ENCODE data around the gene TRAPPC6A. TPM values are rescaled to one million over a fixed set of nuclear protein-coding genes. Genes with fewer than 3 reads are reported as not detected.

Gene TRAPPC6A
- total and polyA plus RNA-seq, 3 experiments from 2014 or later = 22.7 to 151 (median 24.3) TPM

DNA sequence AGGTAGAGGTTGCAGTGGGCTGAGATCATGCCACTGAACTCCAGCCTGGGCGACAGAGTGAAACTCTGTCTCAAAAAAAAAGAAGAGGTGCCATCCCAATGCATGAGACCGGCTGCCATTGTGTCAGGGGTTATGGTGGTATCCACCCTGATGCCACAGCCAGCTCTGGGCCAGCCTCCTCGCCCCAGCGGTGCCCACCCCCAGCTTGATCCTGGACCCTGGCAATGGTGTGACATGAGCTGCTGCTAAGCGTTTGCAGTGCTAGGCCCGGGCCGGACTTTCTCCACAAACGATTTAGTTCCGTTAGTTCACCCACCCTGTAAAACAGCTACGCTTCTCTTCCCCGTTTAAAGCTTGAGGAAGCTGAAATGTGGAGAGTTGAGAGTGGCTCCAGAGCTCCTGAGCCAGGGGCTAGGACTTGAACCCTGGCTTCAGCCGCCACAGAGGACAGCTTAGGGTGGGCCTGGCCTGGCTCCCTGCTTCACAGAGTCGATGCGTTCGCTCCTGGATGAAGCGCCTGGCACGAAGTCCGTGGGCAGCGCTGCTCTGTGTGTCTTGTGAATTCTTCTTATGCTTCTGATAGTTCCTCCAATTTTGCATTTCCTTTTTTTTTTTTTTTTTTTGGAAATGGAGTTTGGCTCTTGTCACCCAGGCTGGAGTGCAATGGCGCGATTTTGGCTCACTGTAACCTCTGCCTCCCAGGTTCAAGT lies 42.7 kb downstream of the TRAPPC6A start:
- Histone ChIP-seq H3K27me3 (ENCODE audit: insufficient read depth, low read length, poor library complexity, severe bottlenecking) (no peaks in the 10 kb centered on the region), H3K4me1 (ENCODE audit: insufficient read depth, low read length) (no peaks in the 10 kb centered on the region), H3K36me3 (ENCODE audit: insufficient read depth, low read length) (no peaks in the 10 kb centered on the region), H3K4me3 (ENCODE audit: low read length) (no peak overlapping the region), H3K27ac (ENCODE audit: low read depth, low read length) (no peak overlapping the region), H3K9me3 (ENCODE audit: low read length) (no peaks in the 10 kb centered on the region)
- DNase-seq = no peak
- no peak overlapping the region for H3K27ac Mint-ChIP-seq
- H3K4me3 Mint-ChIP-seq = no peak overlapping the region
- H3K27me3 Mint-ChIP-seq = no peaks in the 10 kb centered on the region
- H3K36me3 Mint-ChIP-seq = peaks cover 0 to 10% (median 0%) of the 10 kb centered on the region in 3 donors
- H3K9me3 Mint-ChIP-seq = no peaks in the 10 kb centered on the region
- ChIA-PET CTCF (interaction anchor here (0.8 to 1.1 kb wide), 2 partner anchors 9 to 18 kb away, joined by 3 read pairs; no protein-coding TSS in a partner anchor), POLR2A (no interaction called here)
- H3K4me1 Mint-ChIP-seq = peaks cover 9 to 14% (median 10%) of the 10 kb centered on the region in 3 donors

DNA sequence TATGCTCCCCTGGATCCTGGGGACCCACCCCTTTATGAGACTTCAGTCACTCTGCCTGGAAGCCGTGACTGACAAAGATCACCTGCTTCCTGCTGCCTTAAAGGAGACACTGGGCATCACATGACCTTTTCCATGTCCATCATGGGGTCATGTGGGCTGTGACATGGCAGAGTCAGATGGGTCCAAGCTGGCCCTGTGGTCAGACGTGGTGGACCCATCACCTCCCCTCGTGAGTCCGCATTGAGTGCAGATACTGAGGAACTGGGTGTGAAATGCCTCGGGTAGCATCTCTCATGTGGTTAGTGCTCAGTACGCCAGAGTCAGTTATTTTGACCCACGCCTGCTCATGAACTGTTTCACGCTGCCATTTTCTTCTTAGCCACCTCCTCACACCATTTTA lies 44.4 kb downstream of the TRAPPC6A start:
- Histone ChIP-seq H3K4me1 (ENCODE audit: insufficient read depth, low read length) (no peaks in the 10 kb centered on the region), H3K27ac (ENCODE audit: low read depth, low read length) (no peak overlapping the region), H3K9me3 (ENCODE audit: low read length) (no peaks in the 10 kb centered on the region), H3K36me3 (ENCODE audit: insufficient read depth, low read length) (no peaks in the 10 kb centered on the region), H3K4me3 (ENCODE audit: low read length) (no peak overlapping the region), H3K27me3 (ENCODE audit: insufficient read depth, low read length, poor library complexity, severe bottlenecking) (no peaks in the 10 kb centered on the region)
- H3K4me3 Mint-ChIP-seq = no peak overlapping the region
- ChIA-PET CTCF (no interaction called here), POLR2A (no interaction called here)
- peaks cover 9 to 14% (median 10%) of the 10 kb centered on the region in 3 donors for H3K4me1 Mint-ChIP-seq
- no peak for DNase-seq
- H3K36me3 Mint-ChIP-seq = peaks cover 0 to 10% (median 0%) of the 10 kb centered on the region in 3 donors
- no peaks in the 10 kb centered on the region for H3K27me3 Mint-ChIP-seq
- H3K27ac Mint-ChIP-seq = peak overlapping the region in 3 of 8 donors; percentile 14 to 54 (median 47)
- no peaks in the 10 kb centered on the region for H3K9me3 Mint-ChIP-seq

DNA sequence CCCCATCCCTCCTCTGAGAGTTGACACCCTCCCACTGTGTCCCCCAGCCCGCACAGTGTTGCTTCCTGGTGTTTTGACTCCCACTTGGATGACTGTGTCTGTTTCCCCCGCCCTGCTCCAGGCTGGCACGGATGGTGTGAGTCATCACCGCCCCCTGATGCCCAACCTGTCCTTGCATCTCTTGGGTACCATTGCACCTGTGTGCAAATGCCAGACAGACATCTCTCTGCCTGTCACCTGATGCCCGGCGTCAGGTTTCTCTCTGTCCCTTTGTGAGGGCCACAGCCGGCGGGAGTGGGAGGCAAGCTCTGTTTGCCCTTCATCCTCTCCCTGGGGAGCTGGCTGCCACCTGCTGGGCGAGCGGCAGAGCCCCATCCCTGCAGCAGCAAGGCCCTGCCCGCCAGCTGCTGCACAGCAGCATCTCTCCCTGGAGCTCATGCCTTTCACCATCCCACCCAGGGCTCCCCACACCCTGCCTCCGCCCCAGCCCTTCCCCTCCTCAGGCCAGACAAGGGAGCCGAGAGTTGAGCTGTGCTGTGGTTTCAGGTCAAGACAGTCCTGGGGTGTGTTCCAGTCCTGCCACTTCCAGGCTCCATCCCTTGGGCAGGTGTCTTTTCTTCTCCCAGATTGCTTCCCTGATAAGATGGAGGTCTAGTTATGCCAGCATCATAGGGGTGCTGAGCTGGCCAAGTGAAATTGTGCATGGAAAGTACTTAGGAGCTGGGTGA lies 47.0 kb downstream of the TRAPPC6A start:
- H3K4me1 Mint-ChIP-seq = peaks cover 6 to 15% (median 7%) of the 10 kb centered on the region in 3 donors
- H3K4me1 ChIP-seq (ENCODE audit: insufficient read depth, low read length) = no peaks in the 10 kb centered on the region
- H3K27ac Mint-ChIP-seq = peak overlapping the region in 2 of 8 donors; percentile 63 to 64
- no peak for DNase-seq
- H3K9me3 ChIP-seq (ENCODE audit: low read length) = no peaks in the 10 kb centered on the region
- H3K36me3 ChIP-seq (ENCODE audit: insufficient read depth, low read length) = no peaks in the 10 kb centered on the region
- ChIA-PET POLR2A (no interaction called here), CTCF (no interaction called here)
- no peaks in the 10 kb centered on the region for H3K27me3 ChIP-seq (ENCODE audit: insufficient read depth, low read length, poor library complexity, severe bottlenecking)
- H3K9me3 Mint-ChIP-seq = no peaks in the 10 kb centered on the region
- H3K27ac ChIP-seq (ENCODE audit: low read depth, low read length) = no peak overlapping the region
- H3K4me3 Mint-ChIP-seq = no peak overlapping the region
- H3K4me3 ChIP-seq (ENCODE audit: low read length) = no peak overlapping the region
- H3K27me3 Mint-ChIP-seq = no peaks in the 10 kb centered on the region
- H3K36me3 Mint-ChIP-seq = peaks cover 0 to 4% (median 0%) of the 10 kb centered on the region in 3 donors

DNA sequence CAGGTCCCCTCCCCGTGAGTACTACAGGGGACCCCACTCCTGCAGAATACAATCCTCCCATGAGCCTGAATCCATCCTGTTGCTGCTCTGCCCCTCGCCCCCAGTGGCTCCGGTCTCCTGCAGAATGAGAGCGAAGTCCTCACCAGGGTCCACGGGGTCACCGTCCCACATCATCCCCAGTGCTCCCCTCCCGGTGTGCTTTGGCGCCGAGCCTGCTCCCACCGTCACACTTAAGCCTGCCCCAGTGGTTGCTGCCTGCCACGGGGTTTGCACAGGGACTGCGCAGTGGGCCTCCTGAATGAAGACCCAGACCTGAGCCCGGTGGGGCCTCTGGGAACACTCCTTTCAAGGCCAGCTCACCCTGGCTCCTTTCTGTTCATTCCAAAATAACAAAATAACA lies 47.8 kb downstream of the TRAPPC6A start:
- Mint-ChIP-seq H3K9me3 (no peaks in the 10 kb centered on the region), H3K27ac (no peak overlapping the region), H3K27me3 (no peaks in the 10 kb centered on the region), H3K4me3 (no peak overlapping the region), H3K4me1 (peaks cover 9 to 23% (median 11%) of the 10 kb centered on the region in 3 donors), H3K36me3 (peaks cover 0 to 4% (median 0%) of the 10 kb centered on the region in 3 donors)
- peaks cover 5% of the 10 kb centered on the region for H3K4me1 ChIP-seq (ENCODE audit: insufficient read depth, low read length)
- H3K4me3 ChIP-seq (ENCODE audit: low read length) = no peak overlapping the region
- POLR2A ChIA-PET = no interaction called here
- H3K9me3 ChIP-seq (ENCODE audit: low read length) = no peaks in the 10 kb centered on the region
- no peaks in the 10 kb centered on the region for H3K27me3 ChIP-seq (ENCODE audit: insufficient read depth, low read length, poor library complexity, severe bottlenecking)
- no peak overlapping the region for H3K27ac ChIP-seq (ENCODE audit: low read depth, low read length)
- H3K36me3 ChIP-seq (ENCODE audit: insufficient read depth, low read length) = no peaks in the 10 kb centered on the region
- CTCF ChIA-PET = no interaction called here
- no peak for DNase-seq

DNA sequence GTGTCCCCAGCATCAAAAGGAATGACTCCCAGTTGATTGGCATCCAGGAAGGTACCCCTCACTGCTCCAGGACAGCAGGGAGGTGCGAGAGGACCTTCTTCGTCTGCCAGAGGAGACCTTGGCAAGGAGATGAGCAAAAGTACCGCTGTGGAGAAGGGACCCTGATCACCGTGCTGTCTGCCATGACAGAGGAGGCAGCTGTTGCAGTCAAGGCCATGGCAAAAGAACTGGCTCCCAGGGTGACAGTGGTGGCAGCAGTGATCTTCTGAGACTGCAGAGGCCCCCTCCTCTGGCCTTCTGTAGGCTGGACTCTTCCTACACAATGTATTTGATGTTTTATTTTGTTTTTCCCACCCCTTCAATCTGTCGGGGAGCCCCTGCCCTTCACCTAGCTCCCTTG lies 49.2 kb downstream of the TRAPPC6A start:
- peak overlapping the region in 2 of 8 donors; percentile 9 to 74 for H3K27ac Mint-ChIP-seq
- POLR2A ChIA-PET = no interaction called here
- DNase-seq = no peak

DNA sequence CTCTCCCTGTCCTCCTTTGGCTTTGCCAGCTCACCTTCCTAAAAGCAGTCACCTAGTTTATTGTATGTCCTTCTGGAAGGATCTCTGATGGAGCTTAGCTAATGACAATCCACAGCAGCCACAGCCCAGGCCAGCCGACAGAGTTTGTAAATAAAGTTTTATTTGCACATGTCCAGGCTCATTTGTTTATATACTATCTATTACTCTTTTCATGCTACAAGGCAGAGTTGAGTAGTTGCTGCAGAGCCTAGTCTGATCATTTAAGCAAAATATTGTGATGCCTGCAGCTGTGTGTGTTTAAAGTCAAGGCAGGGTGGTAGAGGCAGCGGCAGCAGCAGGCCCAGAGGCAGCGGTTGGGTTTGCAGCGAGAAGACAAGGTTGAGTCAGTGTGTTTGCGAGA lies 49.9 kb downstream of the TRAPPC6A start:
- Mint-ChIP-seq H3K4me1 (peaks cover 7 to 22% (median 9%) of the 10 kb centered on the region in 3 donors), H3K36me3 (peaks cover 0 to 4% (median 0%) of the 10 kb centered on the region in 3 donors), H3K4me3 (no peak overlapping the region), H3K27me3 (no peaks in the 10 kb centered on the region), H3K9me3 (no peaks in the 10 kb centered on the region), H3K27ac (peak overlapping the region in 1 of 8 donors; percentile 17)
- DNase-seq = no peak
- ChIA-PET CTCF (no interaction called here), POLR2A (no interaction called here)
- Histone ChIP-seq H3K4me1 (ENCODE audit: insufficient read depth, low read length) (peaks cover 5% of the 10 kb centered on the region), H3K27ac (ENCODE audit: low read depth, low read length) (no peak overlapping the region), H3K9me3 (ENCODE audit: low read length) (no peaks in the 10 kb centered on the region), H3K36me3 (ENCODE audit: insufficient read depth, low read length) (no peaks in the 10 kb centered on the region), H3K4me3 (ENCODE audit: low read length) (no peak overlapping the region), H3K27me3 (ENCODE audit: insufficient read depth, low read length, poor library complexity, severe bottlenecking) (no peaks in the 10 kb centered on the region)

More for the DNA sequence above, 49.2 kb downstream of the TRAPPC6A start:
- Histone ChIP-seq H3K27me3 (ENCODE audit: insufficient read depth, low read length, poor library complexity, severe bottlenecking) (no peaks in the 10 kb centered on the region), H3K9me3 (ENCODE audit: low read length) (no peaks in the 10 kb centered on the region), H3K4me1 (ENCODE audit: insufficient read depth, low read length) (peaks cover 5% of the 10 kb centered on the region), H3K4me3 (ENCODE audit: low read length) (no peak overlapping the region), H3K36me3 (ENCODE audit: insufficient read depth, low read length) (no peaks in the 10 kb centered on the region), H3K27ac (ENCODE audit: low read depth, low read length) (no peak overlapping the region)
- Mint-ChIP-seq H3K4me1 (peaks cover 7 to 20% (median 10%) of the 10 kb centered on the region in 3 donors), H3K27me3 (no peaks in the 10 kb centered on the region), H3K9me3 (no peaks in the 10 kb centered on the region), H3K4me3 (no peak overlapping the region), H3K36me3 (peaks cover 0 to 4% (median 0%) of the 10 kb centered on the region in 3 donors)
- CTCF ChIA-PET = no interaction called here

DNA sequence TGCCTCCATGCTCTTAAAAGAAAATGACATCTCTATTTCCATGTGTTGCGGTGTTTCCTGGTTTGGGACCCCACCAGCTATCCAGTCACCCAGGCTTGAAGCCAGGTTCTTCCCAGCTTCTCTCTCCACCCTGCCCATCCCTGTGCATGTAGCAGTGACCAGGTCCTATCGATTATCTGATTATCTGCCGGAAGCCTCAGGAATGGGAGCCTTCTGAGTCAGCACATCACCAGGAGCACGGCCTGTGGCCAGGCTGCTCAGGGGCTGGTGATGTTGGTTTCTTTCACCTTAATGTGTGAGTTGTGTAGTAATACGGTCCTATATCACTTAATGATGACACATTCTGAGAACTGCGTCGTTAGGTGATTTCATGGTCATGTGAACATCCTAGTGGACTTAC lies 51.4 kb downstream of the TRAPPC6A start:
- ChIA-PET CTCF (interaction anchor here (0.7 to 2.0 kb wide), 9 partner anchors 9 to 69 kb away, joined by 3 to 8 read pairs (median 4); partner anchors contain the start of genes BLOC1S3 and TRAPPC6A), POLR2A (no interaction called here)
- H3K27me3 Mint-ChIP-seq = no peaks in the 10 kb centered on the region
- Histone ChIP-seq H3K4me3 (ENCODE audit: low read length) (no peak overlapping the region), H3K4me1 (ENCODE audit: insufficient read depth, low read length) (peaks cover 5% of the 10 kb centered on the region), H3K27ac (ENCODE audit: low read depth, low read length) (no peak overlapping the region), H3K9me3 (ENCODE audit: low read length) (no peaks in the 10 kb centered on the region), H3K36me3 (ENCODE audit: insufficient read depth, low read length) (no peaks in the 10 kb centered on the region), H3K27me3 (ENCODE audit: insufficient read depth, low read length, poor library complexity, severe bottlenecking) (no peaks in the 10 kb centered on the region)
- DNase-seq = no peak
- no peaks in the 10 kb centered on the region for H3K9me3 Mint-ChIP-seq
- H3K27ac Mint-ChIP-seq = peak overlapping the region in 1 of 8 donors; percentile 84
- peaks cover 13 to 33% (median 21%) of the 10 kb centered on the region in 3 donors for H3K4me1 Mint-ChIP-seq
- no peak overlapping the region for H3K4me3 Mint-ChIP-seq
- peaks cover 0 to 2% (median 0%) of the 10 kb centered on the region in 3 donors for H3K36me3 Mint-ChIP-seq

DNA sequence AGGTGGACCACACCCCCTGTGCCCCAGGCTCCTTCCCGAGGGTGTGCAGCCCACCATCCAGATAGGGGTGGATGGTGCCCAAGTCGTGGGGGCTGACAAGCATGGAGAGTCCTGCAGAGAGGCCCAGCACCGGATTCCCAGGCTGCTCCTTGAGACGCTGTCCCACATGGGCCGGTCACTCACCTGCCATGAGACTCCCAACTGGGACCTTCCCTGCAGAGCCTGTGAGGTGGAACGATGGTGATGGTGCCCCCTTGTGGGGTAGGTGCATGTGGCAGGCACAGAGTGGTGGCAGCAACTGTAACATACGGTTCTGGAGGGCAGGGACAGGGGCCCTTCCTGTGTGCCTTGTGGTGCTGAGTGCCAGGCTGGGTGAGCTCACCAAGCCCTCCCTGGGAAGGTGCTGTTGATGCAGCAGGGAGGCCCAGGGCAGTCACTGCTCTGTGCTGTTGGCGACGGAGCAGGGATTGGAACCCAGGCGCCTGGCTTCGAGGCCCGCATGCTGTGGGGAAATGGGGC lies 52.0 kb downstream of the TRAPPC6A start:
- ChIA-PET CTCF (interaction anchor here (0.7 to 2.7 kb wide), 15 partner anchors 8 to 109 kb away, joined by 3 to 8 read pairs (median 4); partner anchors contain the start of genes BLOC1S3, CLASRP and TRAPPC6A), POLR2A (interaction anchor here (0.6 kb wide), 1 partner anchor 227 kb away, joined by 4 read pairs; no protein-coding TSS in a partner anchor)
- H3K9me3 Mint-ChIP-seq = no peaks in the 10 kb centered on the region
- DNase-seq = peak; percentile 44 to 73 (median 53)
- H3K4me1 Mint-ChIP-seq = peaks cover 19 to 40% (median 27%) of the 10 kb centered on the region in 3 donors
- no peaks in the 10 kb centered on the region for H3K27me3 Mint-ChIP-seq
- peaks cover 0 to 2% (median 0%) of the 10 kb centered on the region in 3 donors for H3K36me3 Mint-ChIP-seq
- no peak overlapping the region for H3K27ac ChIP-seq (ENCODE audit: low read depth, low read length)
- peaks cover 5% of the 10 kb centered on the region for H3K4me1 ChIP-seq (ENCODE audit: insufficient read depth, low read length)
- H3K4me3 ChIP-seq (ENCODE audit: low read length) = no peak overlapping the region
- H3K4me3 Mint-ChIP-seq = no peak overlapping the region
- no peaks in the 10 kb centered on the region for H3K27me3 ChIP-seq (ENCODE audit: insufficient read depth, low read length, poor library complexity, severe bottlenecking)
- no peak overlapping the region for H3K27ac Mint-ChIP-seq
- H3K9me3 ChIP-seq (ENCODE audit: low read length) = no peaks in the 10 kb centered on the region
- no peaks in the 10 kb centered on the region for H3K36me3 ChIP-seq (ENCODE audit: insufficient read depth, low read length)

Data from CD8-positive, alpha-beta memory T cell (primary cell).